ENCODE results near the gene ZHX3. TPM values are rescaled to one million over a fixed set of nuclear protein-coding genes. Genes with fewer than 3 reads are reported as not detected.

Gene ZHX3
- total RNA-seq, 1 experiment from 2014 or later, result 9.6 TPM

DNA sequence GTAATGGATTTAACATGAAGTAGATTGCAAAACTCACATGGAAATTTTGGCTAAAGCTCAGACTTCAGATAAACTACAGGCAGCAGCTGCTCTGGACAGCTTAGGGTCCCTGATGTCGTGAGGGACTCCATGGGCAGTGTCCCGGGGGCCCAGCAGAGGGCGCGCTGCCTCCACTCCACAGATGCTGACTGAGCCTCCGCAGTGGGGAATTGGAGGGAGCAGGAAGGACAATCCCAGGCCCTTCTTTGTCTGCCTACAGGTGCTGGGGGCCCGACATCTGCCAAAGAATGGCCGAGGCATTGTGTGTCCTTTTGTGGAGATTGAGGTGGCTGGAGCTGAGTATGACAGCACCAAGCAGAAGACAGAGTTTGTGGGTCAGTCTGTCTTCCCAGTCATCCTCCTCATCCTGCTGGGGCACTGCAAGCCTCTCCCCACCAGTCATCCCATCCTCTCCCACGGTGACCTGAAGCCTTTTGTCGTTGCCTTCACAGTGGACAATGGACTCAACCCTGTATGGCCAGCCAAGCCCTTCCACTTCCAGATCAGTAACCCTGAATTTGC, 144.3 kb downstream of the ZHX3 start:
- peaks cover 71% of the 10 kb centered on the region for H3K36me3 Mint-ChIP-seq
- ChIA-PET CTCF (interaction anchor here (0.5 to 4.3 kb wide), 71 partner anchors 8 to 281 kb away, joined by 3 to 126 read pairs (median 5); partner anchors contain the start of genes EMILIN3, LPIN3 and PLCG1), POLR2A (interaction anchor here (0.5 to 0.6 kb wide), 2 partner anchors 38 to 152 kb away, joined by 3 to 4 read pairs; no protein-coding TSS in a partner anchor)

DNA sequence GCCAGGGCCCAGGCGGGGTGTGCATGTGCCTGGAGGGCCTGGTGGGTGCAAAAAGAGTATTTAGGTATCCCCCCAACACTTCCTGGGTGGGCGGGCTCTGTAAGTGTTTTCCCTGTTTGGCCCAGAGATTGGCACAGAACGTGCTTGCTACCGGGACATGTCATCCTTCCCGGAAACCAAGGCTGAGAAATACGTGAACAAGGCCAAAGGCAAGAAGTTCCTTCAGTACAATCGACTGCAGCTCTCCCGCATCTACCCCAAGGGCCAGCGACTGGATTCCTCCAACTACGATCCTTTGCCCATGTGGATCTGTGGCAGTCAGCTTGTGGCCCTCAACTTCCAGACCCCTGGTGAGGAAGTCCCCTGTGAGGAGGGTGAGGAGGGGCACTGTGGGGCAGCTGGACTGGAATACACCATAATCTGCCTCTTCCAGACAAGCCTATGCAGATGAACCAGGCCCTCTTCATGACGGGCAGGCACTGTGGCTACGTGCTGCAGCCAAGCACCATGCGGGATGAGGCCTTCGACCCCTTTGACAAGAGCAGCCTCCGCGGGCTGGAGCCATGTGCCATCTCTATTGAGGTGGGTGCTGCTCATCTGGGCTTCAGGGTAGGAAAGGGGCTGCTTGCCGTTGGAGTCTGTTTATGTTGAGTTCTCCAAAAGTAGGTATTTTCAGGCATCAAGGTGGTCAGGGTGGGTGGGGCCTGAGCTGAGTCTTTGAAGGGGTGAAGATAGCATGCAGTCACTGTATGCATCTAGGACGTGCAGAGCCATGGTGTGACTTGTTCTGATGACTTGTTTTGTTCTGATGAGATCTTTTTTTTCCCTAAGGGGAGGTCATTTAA, 145.0 kb downstream of the ZHX3 start:
- ATAC-seq (peak; percentile 49), DNase-seq (ENCODE audit: low spot score) (peak; percentile 12)
- TF ChIP-seq, protein P1, sequence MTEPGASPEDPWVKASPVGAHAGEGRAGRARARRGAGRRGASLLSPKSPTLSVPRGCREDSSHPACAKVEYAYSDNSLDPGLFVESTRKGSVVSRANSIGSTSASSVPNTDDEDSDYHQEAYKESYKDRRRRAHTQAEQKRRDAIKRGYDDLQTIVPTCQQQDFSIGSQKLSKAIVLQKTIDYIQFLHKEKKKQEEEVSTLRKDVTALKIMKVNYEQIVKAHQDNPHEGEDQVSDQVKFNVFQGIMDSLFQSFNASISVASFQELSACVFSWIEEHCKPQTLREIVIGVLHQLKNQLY (CRISPR knock-in tag; IDR thresholded peaks at IDR 0.05), result no peak
- TF ChIP-seq, protein P2, sequence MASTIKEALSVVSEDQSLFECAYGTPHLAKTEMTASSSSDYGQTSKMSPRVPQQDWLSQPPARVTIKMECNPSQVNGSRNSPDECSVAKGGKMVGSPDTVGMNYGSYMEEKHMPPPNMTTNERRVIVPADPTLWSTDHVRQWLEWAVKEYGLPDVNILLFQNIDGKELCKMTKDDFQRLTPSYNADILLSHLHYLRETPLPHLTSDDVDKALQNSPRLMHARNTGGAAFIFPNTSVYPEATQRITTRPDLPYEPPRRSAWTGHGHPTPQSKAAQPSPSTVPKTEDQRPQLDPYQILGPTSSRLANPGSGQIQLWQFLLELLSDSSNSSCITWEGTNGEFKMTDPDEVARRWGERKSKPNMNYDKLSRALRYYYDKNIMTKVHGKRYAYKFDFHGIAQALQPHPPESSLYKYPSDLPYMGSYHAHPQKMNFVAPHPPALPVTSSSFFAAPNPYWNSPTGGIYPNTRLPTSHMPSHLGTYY (CRISPR knock-in tag; IDR thresholded peaks at IDR 0.05), result no peak
- TF ChIP-seq CREB1 (CRISPR knock-in tag; IDR thresholded peaks at IDR 0.05), result no peak
- no peak for TF ChIP-seq NFYB (CRISPR knock-in tag; conservative IDR thresholded peaks at IDR 0.05; ENCODE audit: low read depth)
- TF ChIP-seq TEAD1 (CRISPR knock-in tag; IDR thresholded peaks at IDR 0.05), result no peak
- no peak for TF ChIP-seq ZNF232 (CRISPR knock-in tag; IDR thresholded peaks at IDR 0.05)
- TF ChIP-seq ETV6 (CRISPR knock-in tag; IDR thresholded peaks at IDR 0.05), result no peak
- no peak for TF ChIP-seq ZNF396 (CRISPR knock-in tag; IDR thresholded peaks at IDR 0.05; ENCODE audit: borderline replicate concordance)
- TF ChIP-seq SMAD4 (CRISPR knock-in tag; IDR thresholded peaks at IDR 0.05), result no peak
- TF ChIP-seq, protein P3, sequence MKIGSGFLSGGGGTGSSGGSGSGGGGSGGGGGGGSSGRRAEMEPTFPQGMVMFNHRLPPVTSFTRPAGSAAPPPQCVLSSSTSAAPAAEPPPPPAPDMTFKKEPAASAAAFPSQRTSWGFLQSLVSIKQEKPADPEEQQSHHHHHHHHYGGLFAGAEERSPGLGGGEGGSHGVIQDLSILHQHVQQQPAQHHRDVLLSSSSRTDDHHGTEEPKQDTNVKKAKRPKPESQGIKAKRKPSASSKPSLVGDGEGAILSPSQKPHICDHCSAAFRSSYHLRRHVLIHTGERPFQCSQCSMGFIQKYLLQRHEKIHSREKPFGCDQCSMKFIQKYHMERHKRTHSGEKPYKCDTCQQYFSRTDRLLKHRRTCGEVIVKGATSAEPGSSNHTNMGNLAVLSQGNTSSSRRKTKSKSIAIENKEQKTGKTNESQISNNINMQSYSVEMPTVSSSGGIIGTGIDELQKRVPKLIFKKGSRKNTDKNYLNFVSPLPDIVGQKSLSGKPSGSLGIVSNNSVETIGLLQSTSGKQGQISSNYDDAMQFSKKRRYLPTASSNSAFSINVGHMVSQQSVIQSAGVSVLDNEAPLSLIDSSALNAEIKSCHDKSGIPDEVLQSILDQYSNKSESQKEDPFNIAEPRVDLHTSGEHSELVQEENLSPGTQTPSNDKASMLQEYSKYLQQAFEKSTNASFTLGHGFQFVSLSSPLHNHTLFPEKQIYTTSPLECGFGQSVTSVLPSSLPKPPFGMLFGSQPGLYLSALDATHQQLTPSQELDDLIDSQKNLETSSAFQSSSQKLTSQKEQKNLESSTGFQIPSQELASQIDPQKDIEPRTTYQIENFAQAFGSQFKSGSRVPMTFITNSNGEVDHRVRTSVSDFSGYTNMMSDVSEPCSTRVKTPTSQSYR (CRISPR knock-in tag; IDR thresholded peaks at IDR 0.05), result no peak
- TF ChIP-seq, protein P4, sequence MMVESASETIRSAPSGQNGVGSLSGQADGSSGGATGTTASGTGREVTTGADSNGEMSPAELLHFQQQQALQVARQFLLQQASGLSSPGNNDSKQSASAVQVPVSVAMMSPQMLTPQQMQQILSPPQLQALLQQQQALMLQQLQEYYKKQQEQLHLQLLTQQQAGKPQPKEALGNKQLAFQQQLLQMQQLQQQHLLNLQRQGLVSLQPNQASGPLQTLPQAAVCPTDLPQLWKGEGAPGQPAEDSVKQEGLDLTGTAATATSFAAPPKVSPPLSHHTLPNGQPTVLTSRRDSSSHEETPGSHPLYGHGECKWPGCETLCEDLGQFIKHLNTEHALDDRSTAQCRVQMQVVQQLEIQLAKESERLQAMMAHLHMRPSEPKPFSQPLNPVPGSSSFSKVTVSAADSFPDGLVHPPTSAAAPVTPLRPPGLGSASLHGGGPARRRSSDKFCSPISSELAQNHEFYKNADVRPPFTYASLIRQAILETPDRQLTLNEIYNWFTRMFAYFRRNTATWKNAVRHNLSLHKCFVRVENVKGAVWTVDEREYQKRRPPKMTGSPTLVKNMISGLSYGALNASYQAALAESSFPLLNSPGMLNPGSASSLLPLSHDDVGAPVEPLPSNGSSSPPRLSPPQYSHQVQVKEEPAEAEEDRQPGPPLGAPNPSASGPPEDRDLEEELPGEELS (CRISPR knock-in tag; IDR thresholded peaks at IDR 0.05), result no peak
- ChIA-PET POLR2A (interaction anchor here (0.5 to 0.6 kb wide), 2 partner anchors 37 to 153 kb away, joined by 3 to 4 read pairs; no protein-coding TSS in a partner anchor), CTCF (interaction anchor here (0.5 to 4.3 kb wide), 71 partner anchors 8 to 282 kb away, joined by 3 to 126 read pairs (median 5); partner anchors contain the start of genes EMILIN3, LPIN3 and PLCG1)
- no peaks in the 10 kb centered on the region for H3K4me1 Mint-ChIP-seq
- no peak overlapping the region for H3K27ac Mint-ChIP-seq
- H3K36me3 Mint-ChIP-seq, result peaks cover 71% of the 10 kb centered on the region
- no peak overlapping the region for H3K4me3 Mint-ChIP-seq
- no peaks in the 10 kb centered on the region for H3K9me3 Mint-ChIP-seq
- no peaks in the 10 kb centered on the region for H3K27me3 Mint-ChIP-seq (ENCODE audit: low read depth)

More for the DNA sequence above, 144.3 kb downstream of the ZHX3 start:
- DNase-seq (ENCODE audit: low spot score) (peak; percentile 86), ATAC-seq (peak; percentile 94)
- Mint-ChIP-seq H3K27me3 (ENCODE audit: low read depth) (no peaks in the 10 kb centered on the region), H3K9me3 (no peaks in the 10 kb centered on the region), H3K27ac (no peak overlapping the region), H3K4me3 (no peak overlapping the region), H3K4me1 (peaks cover 3% of the 10 kb centered on the region)
- TF ChIP-seq, protein P5, sequence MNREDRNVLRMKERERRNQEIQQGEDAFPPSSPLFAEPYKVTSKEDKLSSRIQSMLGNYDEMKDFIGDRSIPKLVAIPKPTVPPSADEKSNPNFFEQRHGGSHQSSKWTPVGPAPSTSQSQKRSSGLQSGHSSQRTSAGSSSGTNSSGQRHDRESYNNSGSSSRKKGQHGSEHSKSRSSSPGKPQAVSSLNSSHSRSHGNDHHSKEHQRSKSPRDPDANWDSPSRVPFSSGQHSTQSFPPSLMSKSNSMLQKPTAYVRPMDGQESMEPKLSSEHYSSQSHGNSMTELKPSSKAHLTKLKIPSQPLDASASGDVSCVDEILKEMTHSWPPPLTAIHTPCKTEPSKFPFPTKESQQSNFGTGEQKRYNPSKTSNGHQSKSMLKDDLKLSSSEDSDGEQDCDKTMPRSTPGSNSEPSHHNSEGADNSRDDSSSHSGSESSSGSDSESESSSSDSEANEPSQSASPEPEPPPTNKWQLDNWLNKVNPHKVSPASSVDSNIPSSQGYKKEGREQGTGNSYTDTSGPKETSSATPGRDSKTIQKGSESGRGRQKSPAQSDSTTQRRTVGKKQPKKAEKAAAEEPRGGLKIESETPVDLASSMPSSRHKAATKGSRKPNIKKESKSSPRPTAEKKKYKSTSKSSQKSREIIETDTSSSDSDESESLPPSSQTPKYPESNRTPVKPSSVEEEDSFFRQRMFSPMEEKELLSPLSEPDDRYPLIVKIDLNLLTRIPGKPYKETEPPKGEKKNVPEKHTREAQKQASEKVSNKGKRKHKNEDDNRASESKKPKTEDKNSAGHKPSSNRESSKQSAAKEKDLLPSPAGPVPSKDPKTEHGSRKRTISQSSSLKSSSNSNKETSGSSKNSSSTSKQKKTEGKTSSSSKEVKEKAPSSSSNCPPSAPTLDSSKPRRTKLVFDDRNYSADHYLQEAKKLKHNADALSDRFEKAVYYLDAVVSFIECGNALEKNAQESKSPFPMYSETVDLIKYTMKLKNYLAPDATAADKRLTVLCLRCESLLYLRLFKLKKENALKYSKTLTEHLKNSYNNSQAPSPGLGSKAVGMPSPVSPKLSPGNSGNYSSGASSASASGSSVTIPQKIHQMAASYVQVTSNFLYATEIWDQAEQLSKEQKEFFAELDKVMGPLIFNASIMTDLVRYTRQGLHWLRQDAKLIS (CRISPR knock-in tag; IDR thresholded peaks at IDR 0.05; ENCODE audit: borderline replicate concordance), result no peak
- TF ChIP-seq TP53 (CRISPR knock-in tag; IDR thresholded peaks at IDR 0.05) (no peak), CBFB (CRISPR knock-in tag; IDR thresholded peaks at IDR 0.05; ENCODE audit: low read depth) (no peak), NR1H2 (CRISPR knock-in tag; IDR thresholded peaks at IDR 0.05) (no peak)
- TF ChIP-seq, protein P6, sequence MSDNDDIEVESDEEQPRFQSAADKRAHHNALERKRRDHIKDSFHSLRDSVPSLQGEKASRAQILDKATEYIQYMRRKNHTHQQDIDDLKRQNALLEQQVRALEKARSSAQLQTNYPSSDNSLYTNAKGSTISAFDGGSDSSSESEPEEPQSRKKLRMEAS (CRISPR knock-in tag; IDR thresholded peaks at IDR 0.05), result peak; percentile 34; the same call in 1 of the 2 replicates
- TF ChIP-seq, protein P7, sequence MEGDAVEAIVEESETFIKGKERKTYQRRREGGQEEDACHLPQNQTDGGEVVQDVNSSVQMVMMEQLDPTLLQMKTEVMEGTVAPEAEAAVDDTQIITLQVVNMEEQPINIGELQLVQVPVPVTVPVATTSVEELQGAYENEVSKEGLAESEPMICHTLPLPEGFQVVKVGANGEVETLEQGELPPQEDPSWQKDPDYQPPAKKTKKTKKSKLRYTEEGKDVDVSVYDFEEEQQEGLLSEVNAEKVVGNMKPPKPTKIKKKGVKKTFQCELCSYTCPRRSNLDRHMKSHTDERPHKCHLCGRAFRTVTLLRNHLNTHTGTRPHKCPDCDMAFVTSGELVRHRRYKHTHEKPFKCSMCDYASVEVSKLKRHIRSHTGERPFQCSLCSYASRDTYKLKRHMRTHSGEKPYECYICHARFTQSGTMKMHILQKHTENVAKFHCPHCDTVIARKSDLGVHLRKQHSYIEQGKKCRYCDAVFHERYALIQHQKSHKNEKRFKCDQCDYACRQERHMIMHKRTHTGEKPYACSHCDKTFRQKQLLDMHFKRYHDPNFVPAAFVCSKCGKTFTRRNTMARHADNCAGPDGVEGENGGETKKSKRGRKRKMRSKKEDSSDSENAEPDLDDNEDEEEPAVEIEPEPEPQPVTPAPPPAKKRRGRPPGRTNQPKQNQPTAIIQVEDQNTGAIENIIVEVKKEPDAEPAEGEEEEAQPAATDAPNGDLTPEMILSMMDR (IDR thresholded peaks at IDR 0.05), result peak; percentile 95

All from WTC11 (cell line).